IPS DF 19.7 (cell line): Measurements from ENCODE around the gene GJD3.
"Not testable (repeated sequence)": the region's sequence is repeated elsewhere in the genome, so short reads cannot be mapped to it uniquely, and the experiment has no call there.

ENCODE experiments used
- DNase-seq: peaks from one replicate; pipeline ENCODE4 v3.0.0-alpha.2; 2013; ENCODE audit warnings: low read depth, low spot score

Gene GJD3

GRCh38 chr17:40367728-40368127 is 3.2 kb upstream of the GJD3 start:
- DNase-seq, result not testable (repeated sequence)

GRCh38 chr17:40366861-40367518 is 2.5 kb upstream of the GJD3 start:
- no peak for DNase-seq

- no peak for DNase-seq
Observed at GRCh38 chr17:40366076-40366860, 1.7 kb upstream of the GJD3 start.

GRCh38 chr17:40364906-40365305 is 369 bp upstream of the GJD3 start:
- no peak for DNase-seq

GRCh38 chr17:40363111-40363827 is 1.3 kb downstream of the GJD3 start:
- DNase-seq, result no peak

GRCh38 chr17:40362696-40363110 is 1.8 kb downstream of the GJD3 start:
- DNase-seq, result no peak

- DNase-seq, result no peak
Observed at GRCh38 chr17:40361925-40362695, 2.4 kb downstream of the GJD3 start.

- no peak for DNase-seq
Observed at GRCh38 chr17:40361063-40361924, 3.2 kb downstream of the GJD3 start.

GRCh38 chr17:40360091-40360490 is 4.4 kb downstream of the GJD3 start:
- no peak for DNase-seq

- DNase-seq, result no peak
Observed at GRCh38 chr17:40358323-40359038, 6.1 kb downstream of the GJD3 start.

- DNase-seq, result no peak
Observed at GRCh38 chr17:40356990-40357881, 7.3 kb downstream of the GJD3 start.

GRCh38 chr17:40355804-40356758 is 8.5 kb downstream of the GJD3 start:
- DNase-seq, result no peak

- DNase-seq, result no peak
Observed at GRCh38 chr17:40355123-40355803, 9.3 kb downstream of the GJD3 start.

GRCh38 chr17:40354221-40355122 is 10.1 kb downstream of the GJD3 start:
- DNase-seq, result no peak

GRCh38 chr17:40352779-40353394 is 11.7 kb downstream of the GJD3 start:
- no peak for DNase-seq

- no peak for DNase-seq
Observed at GRCh38 chr17:40352237-40352778, 12.2 kb downstream of the GJD3 start.
